ENCODE measurements around the gene RNPS1.

RNPS1 gene

DNA sequence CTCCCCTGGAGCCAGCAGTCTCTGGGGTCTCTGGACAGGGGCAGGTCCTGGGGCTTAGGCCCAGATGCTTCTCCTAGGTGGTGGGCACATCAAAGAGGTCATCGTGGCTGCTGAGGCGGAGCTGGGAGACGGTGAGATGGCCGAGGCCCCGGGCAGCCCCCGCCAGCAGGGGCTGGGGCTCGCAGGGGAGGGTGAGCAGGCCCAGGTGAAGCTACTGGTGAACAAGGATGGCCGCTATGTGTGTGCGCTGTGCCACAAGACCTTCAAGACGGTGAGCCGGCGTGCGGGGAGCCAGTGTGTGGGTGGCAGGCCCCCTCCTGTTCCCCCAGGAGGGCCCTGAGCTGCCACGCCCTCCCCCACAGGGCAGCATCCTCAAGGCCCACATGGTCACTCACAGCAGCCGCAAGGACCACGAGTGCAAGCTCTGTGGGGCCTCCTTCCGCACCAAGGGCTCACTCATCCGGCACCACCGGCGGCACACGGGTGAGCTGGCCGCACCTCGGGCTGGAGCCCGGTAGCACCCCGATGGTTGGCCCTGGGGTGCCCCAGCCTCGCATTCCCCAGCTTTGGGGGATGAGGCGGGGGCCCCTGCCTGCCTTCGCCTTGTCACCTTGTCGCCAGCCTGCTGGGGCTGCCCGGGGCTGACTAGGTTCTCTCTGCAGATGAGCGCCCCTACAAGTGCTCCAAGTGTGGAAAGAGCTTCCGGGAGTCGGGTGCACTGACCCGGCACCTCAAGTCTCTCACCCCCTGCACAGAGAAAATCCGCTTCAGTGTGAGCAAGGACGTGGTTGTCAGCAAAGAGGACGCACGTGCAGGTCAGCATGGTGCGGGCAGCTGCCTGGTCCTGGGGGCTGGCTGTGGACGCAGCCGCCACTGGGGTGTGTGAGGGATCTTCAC, 35.6 kb downstream of the RNPS1 start:
- H3K27ac ChIP-seq, result no peak overlapping the region
- TF ChIP-seq, protein P1, sequence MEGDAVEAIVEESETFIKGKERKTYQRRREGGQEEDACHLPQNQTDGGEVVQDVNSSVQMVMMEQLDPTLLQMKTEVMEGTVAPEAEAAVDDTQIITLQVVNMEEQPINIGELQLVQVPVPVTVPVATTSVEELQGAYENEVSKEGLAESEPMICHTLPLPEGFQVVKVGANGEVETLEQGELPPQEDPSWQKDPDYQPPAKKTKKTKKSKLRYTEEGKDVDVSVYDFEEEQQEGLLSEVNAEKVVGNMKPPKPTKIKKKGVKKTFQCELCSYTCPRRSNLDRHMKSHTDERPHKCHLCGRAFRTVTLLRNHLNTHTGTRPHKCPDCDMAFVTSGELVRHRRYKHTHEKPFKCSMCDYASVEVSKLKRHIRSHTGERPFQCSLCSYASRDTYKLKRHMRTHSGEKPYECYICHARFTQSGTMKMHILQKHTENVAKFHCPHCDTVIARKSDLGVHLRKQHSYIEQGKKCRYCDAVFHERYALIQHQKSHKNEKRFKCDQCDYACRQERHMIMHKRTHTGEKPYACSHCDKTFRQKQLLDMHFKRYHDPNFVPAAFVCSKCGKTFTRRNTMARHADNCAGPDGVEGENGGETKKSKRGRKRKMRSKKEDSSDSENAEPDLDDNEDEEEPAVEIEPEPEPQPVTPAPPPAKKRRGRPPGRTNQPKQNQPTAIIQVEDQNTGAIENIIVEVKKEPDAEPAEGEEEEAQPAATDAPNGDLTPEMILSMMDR (IDR thresholded peaks at IDR 0.05), result no peak
- TF ChIP-seq ZFX (IDR thresholded peaks at IDR 0.05; ENCODE audit: borderline replicate concordance), result no peak

DNA sequence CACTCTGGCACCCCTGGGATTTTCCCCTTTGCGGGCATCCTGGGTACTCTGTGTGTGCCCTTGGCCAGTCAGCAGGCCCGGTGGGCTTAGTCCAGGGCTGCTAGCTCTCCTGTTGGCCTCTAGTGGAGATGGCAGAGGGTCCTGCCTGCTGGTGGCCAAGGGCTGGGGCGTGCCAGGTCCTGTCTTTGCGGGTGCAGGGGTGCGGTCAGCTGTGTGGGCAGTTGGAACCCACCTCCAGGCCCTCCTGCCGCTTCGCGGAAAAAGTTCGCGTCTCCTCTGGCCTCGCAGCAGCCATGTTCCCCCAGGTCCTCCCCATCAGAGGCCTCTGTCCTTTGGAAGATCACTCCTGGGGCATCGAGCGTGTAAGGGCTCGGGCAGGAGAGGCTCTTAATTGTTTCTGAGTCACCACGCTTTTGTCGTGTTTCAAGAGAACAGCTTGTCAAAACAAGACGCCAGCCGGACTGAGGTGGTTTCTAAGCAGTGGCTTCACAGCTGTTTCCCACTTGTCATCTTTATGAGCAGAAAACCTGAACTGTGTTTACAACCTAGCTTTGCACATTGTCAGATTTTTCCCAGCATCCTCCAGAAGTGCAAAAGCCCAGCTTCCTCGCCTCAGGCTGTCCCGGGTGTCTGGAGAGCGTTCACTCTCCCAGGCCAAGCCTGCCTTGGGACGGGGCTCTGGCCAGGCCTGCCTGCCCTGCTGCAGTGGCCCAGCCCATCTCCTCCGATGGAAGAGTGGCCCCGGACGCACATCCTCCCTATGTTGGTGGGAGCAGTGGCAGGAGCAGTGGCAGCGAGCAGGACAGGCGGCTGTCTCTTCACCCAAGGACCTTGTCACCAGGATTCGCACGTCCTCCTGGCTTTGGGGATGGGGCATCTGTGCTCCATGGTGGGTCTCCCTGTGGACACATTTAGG, 36.7 kb downstream of the RNPS1 start:
- no peak overlapping the region for H3K27ac ChIP-seq
- TF ChIP-seq ZFX (IDR thresholded peaks at IDR 0.05; ENCODE audit: borderline replicate concordance), result no peak
- TF ChIP-seq, protein P1 (IDR thresholded peaks at IDR 0.05), result no peak

DNA sequence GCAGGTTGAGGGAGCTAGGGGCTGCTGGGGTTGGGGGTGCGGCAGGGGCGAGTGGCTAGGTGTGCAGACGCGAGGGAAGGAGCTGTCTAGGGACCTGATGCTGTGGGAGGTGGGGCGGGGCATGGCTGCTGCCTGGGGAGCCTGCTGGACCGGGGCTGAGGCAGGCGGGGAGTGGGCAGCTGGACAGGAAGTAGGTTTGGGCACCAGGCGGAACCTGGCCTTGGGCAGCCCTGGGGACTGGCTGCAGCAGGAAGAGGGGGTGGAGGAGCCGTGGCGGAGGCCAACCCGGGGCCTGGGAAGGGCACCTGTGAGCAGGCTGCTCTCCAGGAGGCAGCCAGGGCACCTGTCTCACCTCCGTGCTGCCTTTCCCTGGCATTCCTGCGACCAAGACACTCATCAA, 37.5 kb downstream of the RNPS1 start:
- H3K27ac ChIP-seq, result no peak overlapping the region

DNA sequence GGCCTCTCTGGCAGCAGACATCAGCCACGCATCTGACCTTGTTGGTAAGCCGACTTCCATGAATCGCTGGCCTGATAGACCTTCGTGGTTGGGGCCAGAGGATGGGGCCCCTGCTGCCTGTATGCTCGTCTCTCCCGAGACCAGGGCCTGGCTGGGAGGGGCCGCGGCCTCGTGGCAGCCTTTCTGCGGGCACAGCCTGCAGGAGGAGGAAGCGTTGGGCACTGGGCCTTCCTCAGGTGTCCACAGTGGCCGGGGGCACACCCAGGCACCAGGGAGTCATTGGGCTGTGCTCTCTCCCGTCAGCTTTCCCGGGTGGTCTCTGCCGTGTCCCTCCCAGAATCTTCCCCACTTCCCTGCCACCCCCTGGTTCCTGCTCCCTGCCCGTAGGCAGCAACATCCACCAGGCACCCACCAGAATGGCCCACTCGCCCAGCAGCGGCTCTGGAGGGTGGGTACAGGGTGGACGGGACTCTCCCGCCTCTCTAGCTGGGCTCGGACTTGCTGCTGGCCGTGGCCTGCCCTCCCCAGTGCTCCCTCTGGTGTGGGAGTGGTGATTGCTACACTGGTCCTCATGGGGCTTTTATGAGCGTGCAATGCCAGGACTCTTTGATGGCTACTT, 38.2 kb downstream of the RNPS1 start:
- H3K27ac ChIP-seq, result no peak overlapping the region
- TF ChIP-seq ZFX (IDR thresholded peaks at IDR 0.05; ENCODE audit: borderline replicate concordance), result no peak
- TF ChIP-seq, protein P1 (IDR thresholded peaks at IDR 0.05), result no peak

More for the DNA sequence above, 37.5 kb downstream of the RNPS1 start:
- TF ChIP-seq, protein P1 (IDR thresholded peaks at IDR 0.05), result no peak
- no peak for TF ChIP-seq ZFX (IDR thresholded peaks at IDR 0.05; ENCODE audit: borderline replicate concordance)

DNA sequence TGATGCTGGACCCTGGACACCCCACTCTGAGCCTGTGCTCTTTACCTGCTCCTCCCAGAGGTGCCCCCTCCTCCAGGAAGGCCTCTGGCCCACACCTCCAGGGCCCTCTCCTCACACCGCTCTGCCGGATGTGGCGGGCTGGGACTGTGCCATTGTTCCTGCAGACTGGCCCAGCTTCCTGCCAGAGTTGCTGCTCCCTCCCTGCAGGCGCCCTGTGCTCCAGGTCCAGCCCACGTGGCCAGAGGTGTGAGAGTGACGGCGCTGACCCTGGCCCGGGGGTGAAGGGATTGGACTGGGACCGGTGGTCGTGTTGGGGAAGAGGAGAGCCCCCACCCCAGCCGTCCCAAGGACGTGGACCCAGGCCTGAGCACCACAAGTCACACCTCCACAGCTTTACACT, 38.8 kb downstream of the RNPS1 start:
- TF ChIP-seq, protein P1 (IDR thresholded peaks at IDR 0.05), result no peak
- TF ChIP-seq ZFX (IDR thresholded peaks at IDR 0.05; ENCODE audit: borderline replicate concordance), result no peak
- H3K27ac ChIP-seq, result no peak overlapping the region

DNA sequence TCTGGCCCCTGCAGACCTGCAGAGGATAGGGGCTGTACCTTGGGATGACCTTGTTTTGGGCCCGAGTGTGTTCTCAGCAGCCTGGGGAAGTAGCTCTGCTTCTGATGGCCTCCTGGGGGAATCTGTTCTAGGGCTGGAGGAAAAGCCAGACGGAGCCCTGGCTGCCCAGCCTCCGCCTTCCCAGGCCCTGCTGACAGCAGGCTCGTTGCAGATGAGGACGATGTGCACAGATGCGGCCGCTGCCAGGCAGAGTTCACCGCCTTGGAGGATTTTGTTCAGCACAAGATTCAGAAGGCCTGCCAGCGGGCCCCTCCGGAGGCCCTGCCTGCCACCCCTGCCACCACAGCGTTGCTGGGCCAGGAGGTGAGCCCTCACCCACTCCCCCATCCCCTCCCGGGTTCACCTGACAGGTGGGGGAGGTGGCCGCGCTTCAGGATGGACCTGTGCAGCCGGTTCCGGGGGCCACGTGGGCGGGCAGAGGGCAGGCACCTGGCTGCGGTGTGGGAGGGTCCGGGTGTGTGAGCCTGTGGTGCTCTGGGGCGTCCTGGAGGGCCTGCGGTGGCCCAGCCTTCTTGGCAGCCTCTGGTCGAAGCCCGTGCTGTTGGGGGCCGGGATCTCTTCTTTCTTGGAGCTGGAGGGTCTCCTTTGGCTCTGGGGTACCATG, 39.6 kb downstream of the RNPS1 start:
- H3K27ac ChIP-seq, result peak overlapping the region; percentile 95; the same call in 1 of the 2 replicates
- TF ChIP-seq, protein P1 (IDR thresholded peaks at IDR 0.05), result no peak
- no peak for TF ChIP-seq ZFX (IDR thresholded peaks at IDR 0.05; ENCODE audit: borderline replicate concordance)

Measured in 22Rv1 (cell line).